ENCODE measurements around the gene TAGAP.

The TAGAP gene

DNA sequence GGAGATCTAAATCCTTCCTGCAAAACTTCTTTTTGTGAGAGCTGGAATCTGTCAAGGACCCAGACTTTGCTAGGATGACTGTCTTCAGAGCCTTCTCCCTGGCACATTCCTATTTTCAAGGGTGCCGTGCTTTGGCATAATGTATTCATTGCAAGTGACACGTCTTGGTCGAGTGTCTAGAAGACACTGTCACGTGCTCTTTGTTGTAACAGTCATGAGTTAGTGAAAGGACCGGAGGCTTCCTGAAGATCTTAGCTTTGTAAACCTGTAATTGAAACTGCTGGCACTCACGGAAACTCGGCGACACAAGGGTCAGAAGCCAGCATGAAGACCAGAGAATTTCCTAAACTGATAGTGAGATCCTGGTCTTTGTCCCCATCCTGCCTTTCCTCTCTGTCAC is 19.7 kb upstream of the TAGAP start:
- H3K9me3 Mint-ChIP-seq = no peaks in the 10 kb centered on the region
- peaks cover 57 to 78% of the 10 kb centered on the region in 2 donors for H3K4me1 Mint-ChIP-seq (ENCODE audit: low read depth in 2 of 2)
- DNase-seq (no peak), ATAC-seq (replicated peaks) (no peak)
- peak overlapping the region; percentile 59 to 81 for H3K4me3 Mint-ChIP-seq
- H3K36me3 Mint-ChIP-seq (ENCODE audit: insufficient read depth) = peaks cover 3% of the 10 kb centered on the region
- no peaks in the 10 kb centered on the region for H3K27me3 Mint-ChIP-seq
- H3K27ac Mint-ChIP-seq = peak overlapping the region; percentile 84 to 99

DNA sequence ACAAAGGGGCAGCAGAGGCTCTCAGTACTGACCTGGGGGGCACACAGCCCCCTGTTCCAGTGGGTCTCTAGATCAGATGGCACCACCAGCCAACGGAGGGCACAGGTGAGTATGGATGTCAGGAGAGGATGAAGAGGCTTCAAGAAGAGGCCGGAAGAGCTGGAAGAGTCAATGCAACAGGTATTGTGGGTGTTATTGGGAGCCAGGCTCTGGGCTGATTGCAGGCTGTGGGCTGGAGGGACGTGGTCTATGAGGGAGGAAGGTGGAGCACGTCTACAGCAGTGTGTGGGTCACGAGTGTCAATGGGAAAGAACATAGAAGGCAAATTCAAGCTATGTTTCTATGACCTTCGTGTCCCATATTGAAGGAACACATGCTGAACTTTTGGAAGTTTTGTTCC is 18.8 kb upstream of the TAGAP start:
- ATAC-seq (replicated peaks) (no peak), DNase-seq (no peak)
- peak overlapping the region; percentile 61 to 81 for H3K4me3 Mint-ChIP-seq
- no peaks in the 10 kb centered on the region for H3K27me3 Mint-ChIP-seq
- no peaks in the 10 kb centered on the region for H3K9me3 Mint-ChIP-seq
- peaks cover 57 to 84% of the 10 kb centered on the region in 2 donors for H3K4me1 Mint-ChIP-seq (ENCODE audit: low read depth in 2 of 2)
- H3K36me3 Mint-ChIP-seq (ENCODE audit: insufficient read depth) = peaks cover 3% of the 10 kb centered on the region
- peak overlapping the region; percentile 84 to 99 for H3K27ac Mint-ChIP-seq

DNA sequence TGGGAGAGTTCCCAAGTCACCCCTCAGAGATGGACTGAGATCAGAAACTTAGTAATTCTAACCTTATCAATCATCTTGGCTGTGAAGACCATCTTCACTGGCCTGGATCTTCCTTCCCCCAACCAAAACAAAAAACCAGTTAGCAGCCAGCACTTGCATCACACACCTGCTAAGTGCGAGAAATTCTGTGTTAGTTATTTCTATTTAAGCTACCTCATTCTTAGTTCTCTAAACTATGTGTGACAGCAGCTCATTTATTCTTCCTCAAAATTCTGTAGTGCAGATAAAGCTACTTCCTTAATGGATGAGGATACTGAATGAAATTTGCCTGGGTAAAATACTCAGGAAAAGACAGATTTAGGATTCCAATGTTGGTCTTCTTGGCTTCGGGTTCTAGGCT is 18.2 kb upstream of the TAGAP start:
- peak; percentile 16 for ATAC-seq (replicated peaks)
- peaks cover 57 to 82% of the 10 kb centered on the region in 2 donors for H3K4me1 Mint-ChIP-seq (ENCODE audit: low read depth in 2 of 2)
- no peak for DNase-seq
- peaks cover 1% of the 10 kb centered on the region for H3K36me3 Mint-ChIP-seq (ENCODE audit: insufficient read depth)
- no peaks in the 10 kb centered on the region for H3K9me3 Mint-ChIP-seq
- peak overlapping the region; percentile 84 to 99 for H3K27ac Mint-ChIP-seq
- H3K27me3 Mint-ChIP-seq = no peaks in the 10 kb centered on the region
- H3K4me3 Mint-ChIP-seq = peak overlapping the region; percentile 61 to 81

DNA sequence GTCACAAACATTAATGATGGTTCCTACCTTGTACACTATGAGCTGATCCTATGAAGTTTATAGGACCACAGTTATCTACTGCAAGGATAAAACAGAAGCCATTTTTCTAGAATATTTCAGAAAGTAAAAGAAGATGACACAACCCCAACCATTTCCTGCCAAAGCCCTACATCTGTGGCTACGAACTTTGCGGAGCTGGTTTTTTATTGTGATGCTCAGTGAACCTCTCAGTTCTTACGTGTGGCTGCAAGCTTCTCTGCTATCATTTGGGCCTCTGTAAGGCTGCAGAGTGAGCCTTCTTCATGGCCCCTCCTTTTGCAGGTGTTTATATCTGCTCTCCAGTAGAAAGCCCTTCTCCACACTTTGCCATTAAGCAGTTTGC is 17.8 kb upstream of the TAGAP start:
- peaks cover 58 to 82% of the 10 kb centered on the region in 2 donors for H3K4me1 Mint-ChIP-seq (ENCODE audit: low read depth in 2 of 2)
- peak overlapping the region; percentile 61 to 81 for H3K4me3 Mint-ChIP-seq
- peaks cover 3% of the 10 kb centered on the region for H3K36me3 Mint-ChIP-seq (ENCODE audit: insufficient read depth)
- ATAC-seq (replicated peaks) (peak; percentile 90), DNase-seq (peak; percentile 57 to 66 (median 63))
- no peaks in the 10 kb centered on the region for H3K27me3 Mint-ChIP-seq
- peak overlapping the region; percentile 84 to 99 for H3K27ac Mint-ChIP-seq
- H3K9me3 Mint-ChIP-seq = no peaks in the 10 kb centered on the region

DNA sequence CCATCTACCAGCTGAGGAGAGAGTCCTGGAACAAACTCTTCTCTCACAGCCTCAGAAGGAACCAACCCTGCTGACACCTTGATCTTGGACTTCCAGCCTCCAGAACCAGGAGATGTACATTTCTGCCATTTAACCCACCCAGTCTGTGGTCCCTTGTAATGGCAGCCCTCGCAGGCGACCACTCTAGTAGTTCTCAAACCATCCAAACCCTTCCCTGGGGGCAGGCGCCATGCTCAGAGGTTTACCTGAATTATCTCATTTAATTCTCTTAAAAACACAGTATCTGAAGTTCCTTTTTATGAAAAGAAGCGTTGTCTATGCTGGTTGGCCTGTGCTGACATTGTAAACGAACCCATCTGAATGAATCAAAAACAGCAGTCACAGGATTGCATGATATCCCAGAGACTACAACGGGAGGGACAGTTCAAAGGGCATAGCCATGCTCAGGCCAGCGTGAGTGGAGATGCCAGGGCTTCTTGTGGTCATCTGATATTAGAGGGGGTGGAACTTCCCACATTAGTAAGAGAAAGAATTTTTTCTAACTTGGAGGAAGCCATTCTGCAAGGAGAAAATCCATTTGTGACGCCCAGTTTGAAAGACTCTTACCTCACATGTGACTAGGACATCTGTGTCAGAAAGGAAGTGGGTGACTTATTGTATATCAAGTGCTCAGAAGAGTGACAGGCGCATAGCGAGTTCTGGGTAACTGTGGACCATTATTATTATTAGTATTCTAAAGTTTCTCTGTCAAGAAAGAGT is 17.2 kb upstream of the TAGAP start:
- peak overlapping the region; percentile 84 to 99 for H3K27ac Mint-ChIP-seq
- DNase-seq (peak in 2 of 3 experiments; percentile 35 to 42), ATAC-seq (replicated peaks) (peak; percentile 82)
- peaks cover 58 to 82% of the 10 kb centered on the region in 2 donors for H3K4me1 Mint-ChIP-seq (ENCODE audit: low read depth in 2 of 2)
- peak overlapping the region; percentile 61 to 81 for H3K4me3 Mint-ChIP-seq
- no peaks in the 10 kb centered on the region for H3K9me3 Mint-ChIP-seq
- H3K36me3 Mint-ChIP-seq (ENCODE audit: insufficient read depth) = peaks cover 6% of the 10 kb centered on the region
- H3K27me3 Mint-ChIP-seq = no peaks in the 10 kb centered on the region

DNA sequence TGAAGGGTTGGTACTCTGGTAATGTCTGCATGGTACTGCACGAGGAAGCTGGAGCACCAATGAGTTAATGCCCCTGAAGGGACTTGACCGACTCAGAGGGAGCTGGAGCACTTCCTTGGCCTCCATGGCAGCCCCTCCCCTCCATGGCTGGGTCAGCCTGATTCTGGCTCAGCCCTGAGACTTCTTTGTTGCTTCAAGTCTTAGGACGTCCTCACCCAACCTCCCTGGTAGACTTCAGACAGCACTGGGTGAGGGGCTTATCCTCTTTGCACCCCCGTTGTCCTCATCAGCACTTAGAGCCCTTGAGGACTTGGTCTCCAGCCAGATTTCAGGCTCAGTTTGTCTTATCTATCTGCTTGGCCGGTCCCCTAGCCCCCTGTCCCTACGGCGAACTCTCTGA is 16.4 kb upstream of the TAGAP start:
- H3K9me3 Mint-ChIP-seq = no peaks in the 10 kb centered on the region
- peak overlapping the region; percentile 84 to 99 for H3K27ac Mint-ChIP-seq
- peaks cover 64 to 86% of the 10 kb centered on the region in 2 donors for H3K4me1 Mint-ChIP-seq (ENCODE audit: low read depth in 2 of 2)
- no peaks in the 10 kb centered on the region for H3K27me3 Mint-ChIP-seq
- DNase-seq (no peak), ATAC-seq (replicated peaks) (no peak)
- peak overlapping the region; percentile 61 to 81 for H3K4me3 Mint-ChIP-seq
- H3K36me3 Mint-ChIP-seq (ENCODE audit: insufficient read depth) = peaks cover 6% of the 10 kb centered on the region

DNA sequence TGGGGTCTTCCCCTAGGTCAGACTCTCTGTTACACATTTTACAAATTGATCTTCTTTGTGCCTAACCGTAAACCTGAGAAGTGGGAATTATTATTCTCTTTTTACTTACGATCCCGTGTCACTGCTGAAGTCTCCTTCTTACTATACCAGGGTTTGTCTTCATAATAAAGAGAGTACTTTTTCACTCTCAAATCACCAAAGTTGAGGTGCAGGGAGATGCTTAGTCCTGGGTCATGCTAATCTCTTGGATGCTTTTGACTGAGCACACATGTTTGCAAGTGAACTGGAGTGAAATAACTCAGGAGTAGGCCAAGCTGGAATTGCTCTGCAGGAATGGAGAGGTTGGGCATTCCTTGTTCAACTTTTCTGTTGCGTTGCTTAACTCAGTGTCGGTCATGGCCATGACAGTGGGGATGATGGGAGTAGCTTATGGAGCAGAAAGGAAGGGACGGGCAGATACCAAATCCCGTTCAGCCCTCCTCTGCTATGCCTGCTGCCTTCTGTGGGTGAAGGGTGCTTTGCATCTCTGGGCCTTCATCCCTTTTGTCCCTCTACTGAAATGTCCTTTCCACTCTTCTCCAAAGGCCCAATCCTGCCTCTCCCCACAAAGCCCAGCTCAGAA is 15.2 kb upstream of the TAGAP start:
- H3K9me3 Mint-ChIP-seq = no peaks in the 10 kb centered on the region
- DNase-seq (no peak), ATAC-seq (replicated peaks) (no peak)
- peak overlapping the region; percentile 84 to 99 for H3K27ac Mint-ChIP-seq
- peaks cover 6% of the 10 kb centered on the region for H3K36me3 Mint-ChIP-seq (ENCODE audit: insufficient read depth)
- peaks cover 67 to 86% of the 10 kb centered on the region in 2 donors for H3K4me1 Mint-ChIP-seq (ENCODE audit: low read depth in 2 of 2)
- H3K4me3 Mint-ChIP-seq = peak overlapping the region in 1 of 2 donors; percentile 49
- H3K27me3 Mint-ChIP-seq = no peaks in the 10 kb centered on the region

DNA sequence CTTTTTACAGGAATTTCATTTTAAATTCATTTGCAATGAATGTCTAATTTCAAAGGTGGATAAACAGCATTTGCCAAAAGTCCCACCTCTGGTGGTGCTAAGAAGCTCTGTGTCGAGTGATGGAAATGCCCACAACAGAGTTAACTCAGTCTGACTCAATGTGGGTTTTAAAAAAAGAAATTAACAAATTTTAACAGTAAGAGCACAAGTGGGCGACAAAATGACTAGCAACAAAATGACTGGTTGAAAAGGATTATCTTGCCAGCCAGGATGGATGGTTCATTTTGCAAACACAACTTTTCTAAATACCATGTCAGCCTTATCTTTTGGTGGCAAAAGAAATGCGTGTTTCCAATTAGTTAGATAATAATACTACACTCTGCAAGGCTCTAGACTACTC is 14.3 kb upstream of the TAGAP start:
- Mint-ChIP-seq H3K9me3 (no peaks in the 10 kb centered on the region), H3K36me3 (ENCODE audit: insufficient read depth) (peaks cover 8% of the 10 kb centered on the region), H3K4me1 (ENCODE audit: low read depth in 2 of 2) (peaks cover 65 to 86% of the 10 kb centered on the region in 2 donors), H3K27ac (peak overlapping the region in 1 of 2 donors; percentile 99), H3K4me3 (peak overlapping the region in 1 of 2 donors; percentile 39), H3K27me3 (no peaks in the 10 kb centered on the region)
- DNase-seq (no peak), ATAC-seq (replicated peaks) (no peak)

DNA sequence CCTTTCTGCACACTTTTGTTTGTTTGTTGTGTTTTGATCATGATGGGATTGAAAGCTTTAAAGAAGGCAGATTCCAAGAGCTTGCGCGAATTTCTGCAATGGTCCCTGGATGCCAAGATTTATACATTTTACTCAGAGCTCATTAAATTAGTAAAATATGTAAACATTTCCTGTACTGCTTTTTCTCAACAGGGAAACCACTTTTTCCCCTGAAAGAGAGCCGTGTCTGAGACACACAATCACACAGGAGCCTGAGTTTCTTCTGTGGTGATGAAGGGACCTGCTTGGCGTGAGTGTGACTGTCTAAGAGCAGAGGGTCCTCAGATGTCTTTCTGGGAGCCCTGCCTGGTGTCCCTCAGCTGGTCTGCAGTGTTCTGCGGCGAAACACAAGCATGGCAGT is 12.1 kb upstream of the TAGAP start:
- Mint-ChIP-seq H3K27ac (peak overlapping the region; percentile 69 to 77), H3K9me3 (no peaks in the 10 kb centered on the region), H3K4me3 (peak overlapping the region; percentile 56 to 72), H3K4me1 (ENCODE audit: low read depth in 2 of 2) (peaks cover 57 to 76% of the 10 kb centered on the region in 2 donors), H3K27me3 (no peaks in the 10 kb centered on the region), H3K36me3 (ENCODE audit: insufficient read depth) (peaks cover 17% of the 10 kb centered on the region)
- no peak for ATAC-seq (replicated peaks)
- DNase-seq = no peak

DNA sequence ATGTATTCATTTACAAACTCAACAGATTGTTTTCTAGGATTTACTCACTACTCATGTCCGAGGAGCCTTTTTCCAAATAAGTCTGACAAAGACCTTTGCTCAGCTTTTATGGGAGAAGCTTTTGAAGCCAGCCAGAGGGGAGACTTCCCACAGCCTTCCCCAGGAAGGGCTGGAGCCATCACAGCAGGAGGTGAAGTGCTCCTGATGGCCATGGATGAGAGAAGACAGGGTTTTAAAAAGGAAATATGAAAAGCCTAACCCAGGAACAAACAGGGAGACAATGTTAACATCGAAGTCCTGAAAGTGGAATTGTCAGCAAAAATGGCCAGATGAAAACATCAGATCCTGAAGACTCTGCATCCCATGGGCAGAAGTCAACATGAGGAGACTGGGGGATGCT is 11.6 kb upstream of the TAGAP start:
- Mint-ChIP-seq H3K27me3 (no peaks in the 10 kb centered on the region), H3K4me1 (ENCODE audit: low read depth in 2 of 2) (peaks cover 53 to 71% of the 10 kb centered on the region in 2 donors), H3K27ac (peak overlapping the region; percentile 69 to 77), H3K9me3 (no peaks in the 10 kb centered on the region), H3K36me3 (ENCODE audit: insufficient read depth) (peaks cover 17% of the 10 kb centered on the region), H3K4me3 (peak overlapping the region; percentile 56 to 72)
- DNase-seq (no peak), ATAC-seq (replicated peaks) (no peak)

DNA sequence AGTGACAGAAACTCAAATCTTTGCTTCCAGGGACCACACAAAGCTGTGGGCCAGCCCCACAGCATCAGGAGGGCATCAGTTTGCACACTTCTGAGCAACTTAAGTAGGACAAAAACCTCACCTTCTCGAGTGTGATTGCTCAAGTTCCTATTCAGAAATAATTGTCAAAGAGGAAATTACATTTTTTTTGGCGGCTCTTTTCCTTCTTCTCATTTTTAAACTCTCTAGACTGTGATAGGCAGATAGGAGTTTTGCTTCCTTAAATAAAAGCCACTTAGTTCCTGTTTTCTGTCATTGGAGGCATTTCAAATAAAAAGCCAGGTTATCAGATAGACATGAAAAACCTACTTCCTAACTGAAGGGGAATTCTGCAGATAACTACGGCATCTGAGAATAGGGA is 11.2 kb upstream of the TAGAP start:
- peak overlapping the region; percentile 56 to 72 for H3K4me3 Mint-ChIP-seq

DNA sequence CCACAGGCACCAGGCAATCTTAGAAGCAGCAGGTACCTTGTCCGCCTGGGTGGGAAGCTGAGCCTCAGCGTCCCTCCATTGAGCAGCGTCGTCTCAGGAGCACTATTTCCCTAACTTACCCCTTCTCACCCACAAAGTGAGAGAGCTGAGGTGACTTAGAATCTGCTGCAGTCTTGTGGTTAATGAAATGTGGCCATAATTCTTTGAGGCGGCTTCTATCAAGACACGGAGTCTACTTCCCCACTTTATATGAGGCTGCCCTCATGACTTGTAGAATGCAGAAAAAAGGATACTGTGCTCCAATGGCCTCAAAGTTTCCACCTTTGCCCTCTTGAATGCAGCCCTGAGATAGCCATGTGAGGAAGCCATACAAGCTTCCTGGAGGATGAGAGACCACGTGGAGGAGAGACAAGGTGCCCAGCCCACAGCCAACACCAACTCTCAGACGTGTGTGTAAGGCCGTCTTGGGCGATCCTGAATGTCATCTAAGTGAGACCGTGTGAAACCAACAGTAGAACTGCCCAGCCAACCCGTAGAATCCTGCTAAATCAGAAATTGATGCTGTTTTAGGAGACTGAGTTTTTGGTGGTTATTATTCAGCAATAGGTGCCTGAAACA is 9.1 kb upstream of the TAGAP start:
- no peaks in the 10 kb centered on the region for H3K9me3 Mint-ChIP-seq
- peaks cover 41 to 49% of the 10 kb centered on the region in 2 donors for H3K4me1 Mint-ChIP-seq (ENCODE audit: low read depth in 2 of 2)
- DNase-seq = no peak

More for the DNA sequence above, 11.2 kb upstream of the TAGAP start:
- peaks cover 17% of the 10 kb centered on the region for H3K36me3 Mint-ChIP-seq (ENCODE audit: insufficient read depth)
- ATAC-seq (replicated peaks) (peak; percentile 12), DNase-seq (no peak)
- no peaks in the 10 kb centered on the region for H3K27me3 Mint-ChIP-seq
- H3K4me1 Mint-ChIP-seq (ENCODE audit: low read depth in 2 of 2) = peaks cover 49 to 68% of the 10 kb centered on the region in 2 donors
- H3K9me3 Mint-ChIP-seq = no peaks in the 10 kb centered on the region
- peak overlapping the region; percentile 69 to 77 for H3K27ac Mint-ChIP-seq

DNA sequence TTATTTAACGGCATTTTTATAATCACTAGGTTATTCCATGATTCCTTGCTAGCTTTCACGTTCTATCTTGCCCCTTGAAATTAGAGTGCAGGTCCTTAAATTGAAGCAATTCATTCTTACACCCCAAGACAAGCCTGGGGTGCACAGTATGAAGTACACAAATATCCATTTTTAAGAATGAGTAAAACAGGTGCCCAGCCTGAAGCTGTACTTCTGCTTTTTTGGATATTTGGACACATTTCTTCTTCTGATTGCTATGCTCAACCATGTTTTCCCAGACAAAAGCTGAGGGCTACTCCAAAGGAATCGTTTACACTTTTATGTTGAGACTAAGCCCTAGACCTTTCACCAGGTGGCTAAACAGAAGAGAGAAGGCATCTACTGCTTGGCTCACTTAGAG is 7.9 kb upstream of the TAGAP start:
- ATAC-seq (replicated peaks) (no peak), DNase-seq (no peak)
- peaks cover 43 to 54% of the 10 kb centered on the region in 2 donors for H3K4me1 Mint-ChIP-seq (ENCODE audit: low read depth in 2 of 2)
- peaks cover 18% of the 10 kb centered on the region for H3K36me3 Mint-ChIP-seq (ENCODE audit: insufficient read depth)
- H3K9me3 Mint-ChIP-seq = no peaks in the 10 kb centered on the region
- no peak overlapping the region for H3K27ac Mint-ChIP-seq
- H3K4me3 Mint-ChIP-seq = no peak overlapping the region
- H3K27me3 Mint-ChIP-seq = no peaks in the 10 kb centered on the region

More for the DNA sequence above, 9.1 kb upstream of the TAGAP start:
- peak; percentile 93 for ATAC-seq (replicated peaks)
- Mint-ChIP-seq H3K4me3 (peak overlapping the region; percentile 69 to 73), H3K27ac (peak overlapping the region; percentile 57 to 87), H3K36me3 (ENCODE audit: insufficient read depth) (peaks cover 17% of the 10 kb centered on the region), H3K27me3 (no peaks in the 10 kb centered on the region)
